ENCODE results near the gene PLSCR4.
"Not testable (repeated sequence)": the region's sequence is repeated elsewhere in the genome, so short reads cannot be mapped to it uniquely, and the experiment has no call there.

The PLSCR4 gene, protein sequence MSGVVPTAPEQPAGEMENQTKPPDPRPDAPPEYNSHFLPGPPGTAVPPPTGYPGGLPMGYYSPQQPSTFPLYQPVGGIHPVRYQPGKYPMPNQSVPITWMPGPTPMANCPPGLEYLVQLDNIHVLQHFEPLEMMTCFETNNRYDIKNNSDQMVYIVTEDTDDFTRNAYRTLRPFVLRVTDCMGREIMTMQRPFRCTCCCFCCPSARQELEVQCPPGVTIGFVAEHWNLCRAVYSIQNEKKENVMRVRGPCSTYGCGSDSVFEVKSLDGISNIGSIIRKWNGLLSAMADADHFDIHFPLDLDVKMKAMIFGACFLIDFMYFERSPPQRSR

DNA sequence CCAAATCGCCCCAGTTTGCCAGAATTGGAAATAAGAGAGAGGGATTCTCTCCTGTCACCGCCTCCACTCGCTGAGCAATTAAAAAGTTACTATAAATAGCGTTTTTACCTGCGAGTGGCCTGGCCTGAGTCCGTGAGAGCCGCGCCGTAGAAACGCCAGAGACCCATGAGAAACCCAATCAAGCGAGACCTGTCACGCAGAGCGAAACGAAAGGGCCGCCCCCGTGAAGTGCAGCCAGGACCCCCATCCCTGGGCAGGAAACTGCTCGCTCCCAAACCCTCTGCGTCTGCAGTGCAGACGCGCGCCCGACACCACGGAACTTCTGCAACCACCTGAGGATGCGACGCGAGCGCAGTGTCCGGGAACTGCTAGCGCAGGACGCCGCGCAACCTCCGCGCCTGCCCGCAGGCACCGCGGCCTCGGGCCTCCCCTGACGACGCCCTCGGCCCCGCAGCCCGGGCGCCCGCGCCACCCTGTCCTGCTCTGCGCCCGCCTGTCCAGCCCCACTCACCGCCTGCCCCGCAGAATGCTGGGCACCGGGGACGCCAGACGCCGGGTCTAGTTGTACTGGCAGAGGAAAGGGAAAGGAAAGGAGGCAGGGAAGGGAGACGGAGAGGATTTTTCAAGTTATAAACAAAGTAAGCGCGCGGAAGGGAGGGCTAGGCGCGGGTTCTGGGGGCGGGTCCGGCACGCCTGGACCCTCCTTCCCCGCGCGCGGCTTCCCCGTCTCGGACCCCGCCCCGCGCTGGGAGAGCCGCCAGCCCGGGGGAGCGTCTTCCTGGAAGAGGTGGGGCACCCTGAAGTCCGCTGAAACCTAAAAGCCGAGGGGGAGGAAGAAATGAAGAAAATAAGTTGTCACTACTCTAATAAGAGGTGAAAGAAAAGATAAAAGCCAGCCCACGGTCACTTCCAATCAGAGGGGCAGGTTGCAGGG is at the start of gene PLSCR4:
TSS of gene PLSCR4 (minus strand) at position 657 of the 934 bp plus-strand sequence. CDS start 29,034 bp downstream, outside the sequence.
- no peak for DNase-seq (ENCODE audit: low spot score)
- FAIRE-seq = no peak

DNA sequence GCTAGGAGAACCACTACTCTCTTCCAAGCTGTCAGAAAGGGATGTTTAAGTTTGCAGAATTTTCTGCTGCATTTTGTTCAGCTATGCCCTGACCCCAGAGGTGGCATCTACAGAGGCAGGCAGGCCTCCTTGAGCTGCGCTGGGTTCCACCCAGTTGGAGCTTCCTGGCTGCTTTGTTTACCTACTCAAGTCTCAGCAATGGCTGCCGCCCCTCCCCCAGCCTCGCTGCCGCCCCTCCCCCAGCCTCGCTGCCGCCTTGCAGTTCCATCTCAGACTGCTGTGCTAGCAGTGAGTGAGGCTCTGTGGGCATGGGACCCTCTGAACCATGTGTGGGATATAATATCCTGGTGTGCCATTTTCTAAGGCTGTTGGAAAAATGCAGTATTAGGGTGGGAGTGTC is 42.5 kb upstream of the PLSCR4 start:
- DNase-seq (ENCODE audit: low spot score); FAIRE-seq: not testable (repeated sequence)

DNA sequence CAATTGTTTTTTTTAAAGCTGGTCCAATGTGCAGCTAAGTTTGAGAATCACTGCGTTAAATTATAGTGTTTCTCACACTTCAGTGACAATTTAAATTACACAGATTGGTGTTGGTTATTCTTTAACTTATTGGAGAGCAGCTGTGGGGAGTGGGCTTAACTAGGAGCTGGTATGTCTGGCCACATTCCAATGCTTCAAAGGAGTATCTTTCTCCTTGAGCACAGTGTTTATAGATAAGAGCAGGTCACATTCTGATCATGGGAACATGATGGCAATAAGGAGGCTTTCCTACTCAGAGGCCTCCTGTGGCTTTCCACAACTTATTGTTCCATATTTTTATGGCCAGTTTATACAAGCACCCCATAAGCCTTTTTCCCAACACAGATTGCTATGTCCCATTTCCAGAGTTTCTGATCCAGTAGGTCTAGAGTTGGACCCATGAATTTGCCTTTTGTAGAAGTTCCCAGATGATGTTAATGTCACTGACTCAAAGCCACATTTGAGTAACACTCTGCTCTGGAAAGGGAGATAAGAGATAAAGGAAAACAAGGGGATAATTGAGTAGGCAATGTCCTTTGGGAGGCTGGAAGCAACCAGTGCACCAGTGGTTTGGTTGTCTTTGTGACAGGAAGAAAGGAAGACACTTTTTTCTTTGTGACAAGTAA is 33.0 kb upstream of the PLSCR4 start:
- DNase-seq (ENCODE audit: low spot score) (no peak), FAIRE-seq (no peak)

DNA sequence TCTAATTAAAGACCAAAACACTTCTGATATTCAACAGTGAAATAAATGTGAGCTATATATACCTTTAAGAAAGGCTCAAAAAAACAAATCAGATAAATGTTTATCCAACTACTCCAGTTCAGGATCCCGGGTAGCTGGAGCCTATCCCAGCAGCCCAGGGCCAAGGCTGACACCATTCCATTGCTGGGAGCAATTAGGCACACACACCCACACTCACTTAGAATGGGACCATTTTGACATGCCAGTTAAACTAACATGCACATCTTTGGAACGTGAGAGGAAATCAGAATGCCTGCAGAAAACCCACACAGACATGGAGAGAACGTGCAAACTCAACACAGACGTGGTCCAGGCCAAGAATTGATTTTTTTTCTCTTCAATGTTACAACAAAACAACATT is 30.0 kb upstream of the PLSCR4 start:
- FAIRE-seq (no peak), DNase-seq (ENCODE audit: low spot score) (no peak)

DNA sequence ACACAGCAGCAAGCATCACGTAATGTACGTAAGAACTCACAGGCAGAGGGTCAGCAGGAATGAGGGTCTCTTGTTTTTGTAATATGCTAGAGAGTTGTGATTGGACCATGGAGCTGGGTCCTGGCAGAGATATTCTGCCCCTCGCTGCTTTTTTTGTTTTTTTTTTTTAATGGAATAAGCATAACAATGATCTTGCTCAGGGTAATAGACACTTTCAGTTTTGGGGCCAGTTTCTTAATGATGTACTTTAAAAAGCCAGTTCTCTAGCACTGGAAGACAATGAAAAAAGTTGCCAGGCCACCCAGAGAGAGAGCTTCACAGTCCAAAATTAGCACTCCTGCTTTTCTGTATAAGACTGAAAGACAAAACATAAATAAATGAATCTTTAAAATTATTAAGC is 29.0 kb upstream of the PLSCR4 start:
- no peak for DNase-seq (ENCODE audit: low spot score)

DNA sequence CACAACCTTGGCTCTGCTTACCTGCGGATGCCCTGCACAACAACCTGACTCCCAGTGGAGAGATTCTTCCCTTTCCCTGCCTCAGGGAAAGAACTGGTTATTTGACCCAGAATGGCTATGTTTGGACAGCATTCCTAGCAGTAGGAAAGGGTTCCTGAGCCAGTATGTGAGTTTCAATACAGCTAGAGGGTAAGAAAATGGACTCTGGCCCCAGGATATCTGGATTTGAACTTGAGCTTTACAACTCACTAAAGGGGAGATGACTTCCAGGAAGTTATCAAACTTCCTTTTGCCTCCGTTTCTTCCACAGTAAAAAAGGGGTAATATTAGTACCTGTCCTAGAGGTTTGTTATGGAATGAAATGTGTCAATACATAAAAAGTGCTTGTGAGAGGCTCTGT is 28.1 kb upstream of the PLSCR4 start:
- DNase-seq (ENCODE audit: low spot score) = no peak
- FAIRE-seq = no peak

More for the DNA sequence above, 29.0 kb upstream of the PLSCR4 start:
- no peak for FAIRE-seq

DNA sequence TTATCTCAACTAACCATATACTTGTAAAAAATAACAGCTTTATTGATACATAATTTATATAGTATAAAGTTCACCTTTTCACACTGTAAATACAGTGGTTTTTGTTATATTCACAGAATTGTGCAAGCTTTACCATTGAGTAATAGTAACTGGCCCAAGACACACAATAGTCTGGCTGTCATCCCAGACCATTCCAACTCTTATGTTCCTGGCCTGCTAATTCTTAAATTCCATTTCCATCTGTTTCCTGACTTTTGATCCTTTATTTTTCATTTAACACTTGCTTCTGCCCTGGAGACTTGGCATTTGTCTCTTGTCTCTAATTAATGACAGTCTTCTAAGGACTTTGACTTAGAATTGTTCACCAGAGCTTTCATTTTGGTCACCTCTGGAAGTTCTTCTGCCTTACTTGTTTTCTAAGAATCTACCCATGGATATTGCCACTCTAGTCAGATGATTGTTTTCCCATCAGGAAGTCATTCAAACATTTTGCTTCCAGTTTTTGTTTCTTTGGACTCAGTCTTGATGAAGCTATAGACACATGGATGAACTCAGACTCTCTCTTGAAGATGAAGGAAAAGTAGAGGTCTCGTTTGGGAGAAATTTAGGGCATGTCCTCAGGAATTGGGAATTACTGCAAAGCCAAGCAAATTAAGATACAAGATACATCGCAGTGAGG is 27.2 kb upstream of the PLSCR4 start:
- no peak for FAIRE-seq
- DNase-seq (ENCODE audit: low spot score) = no peak

DNA sequence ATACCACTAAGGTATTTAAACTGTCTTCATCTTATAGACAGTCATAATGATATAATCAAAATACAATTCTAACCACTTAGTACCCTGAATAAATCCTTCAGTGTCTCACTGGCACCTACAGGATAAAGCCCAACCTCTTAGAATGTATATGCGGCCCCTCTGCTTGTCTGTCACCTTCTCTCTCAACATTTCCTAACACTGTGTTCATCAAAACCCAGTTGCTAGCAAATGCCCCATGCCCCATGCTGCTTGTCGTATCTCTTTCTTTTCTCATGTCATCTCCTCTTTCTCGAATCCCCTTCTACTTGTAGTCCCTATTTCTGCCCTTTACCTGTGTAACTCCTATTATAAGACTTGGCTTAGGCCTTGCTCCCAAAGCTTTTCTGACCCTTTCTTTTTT is 24.6 kb upstream of the PLSCR4 start:
- FAIRE-seq (no peak), DNase-seq (ENCODE audit: low spot score) (no peak)

DNA sequence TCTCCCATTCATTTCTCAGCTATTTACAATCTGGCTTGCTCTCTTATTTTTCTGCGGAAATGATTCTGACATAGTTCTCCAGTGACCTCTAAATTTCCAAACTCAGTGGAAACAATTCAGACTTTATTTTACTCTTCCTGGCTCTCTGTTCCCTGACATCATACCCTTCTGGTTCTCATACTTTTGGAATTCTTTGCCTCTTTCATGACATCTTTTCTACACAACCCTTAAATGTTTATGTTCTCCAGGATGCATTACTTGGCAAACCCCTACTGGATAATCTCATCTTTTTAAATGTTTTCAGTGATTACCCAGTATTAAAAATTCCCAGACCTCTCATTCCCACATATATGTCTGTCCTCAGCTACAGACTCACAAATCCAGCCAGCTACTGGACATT is 23.9 kb upstream of the PLSCR4 start:
- DNase-seq (ENCODE audit: low spot score) = no peak
- FAIRE-seq = no peak

DNA sequence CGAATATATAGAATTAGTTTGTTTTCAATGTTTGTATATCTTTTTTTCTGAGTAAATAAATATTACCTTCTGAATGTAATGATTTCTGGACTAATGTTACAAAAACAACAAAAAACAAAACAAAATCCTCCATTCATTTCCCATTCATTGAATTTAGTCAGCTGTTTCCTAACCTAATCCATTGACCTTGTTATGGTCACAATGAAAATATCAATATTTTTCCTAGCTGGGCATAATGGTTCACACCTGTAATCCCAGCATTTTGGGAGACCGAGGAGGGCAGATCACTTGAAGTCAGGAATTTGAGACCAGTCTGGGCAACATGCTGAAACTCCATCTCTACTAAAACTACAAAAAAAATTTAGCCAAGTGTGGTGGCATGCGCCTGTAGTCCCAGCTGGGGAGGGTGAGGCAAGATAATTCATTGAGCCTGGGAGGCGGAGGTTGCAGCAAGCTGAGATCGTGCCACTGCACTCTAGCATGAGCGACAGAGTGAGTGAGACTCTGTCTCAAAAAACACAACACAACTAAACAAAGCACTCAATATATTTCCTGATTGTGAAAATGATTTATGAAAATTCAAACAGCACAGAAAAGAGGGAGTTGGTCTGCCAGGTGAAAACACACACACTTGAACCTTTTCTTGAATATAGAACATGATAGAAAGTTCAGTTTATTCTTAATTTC is 23.0 kb upstream of the PLSCR4 start:
- DNase-seq (ENCODE audit: low spot score) (no peak), FAIRE-seq (no peak)

DNA sequence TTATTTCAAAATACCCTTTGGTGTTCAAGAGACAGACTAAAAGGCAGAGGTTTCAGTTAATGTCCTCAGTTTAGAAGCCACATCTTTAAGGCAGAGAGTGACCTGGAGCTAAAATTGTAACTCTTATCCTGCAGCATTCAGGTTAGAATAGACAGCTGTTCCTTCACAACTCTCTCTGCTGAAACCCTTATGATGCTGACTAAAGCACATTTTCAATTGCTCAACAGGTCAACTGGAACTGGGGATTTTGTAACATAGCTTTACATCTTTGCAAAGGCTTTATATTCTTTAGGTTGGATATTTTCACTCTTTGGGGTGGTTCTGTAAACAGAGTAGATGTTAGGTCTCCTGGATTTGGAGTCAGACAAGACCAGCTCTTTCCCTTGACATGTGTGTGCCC is 20.3 kb upstream of the PLSCR4 start:
- DNase-seq (ENCODE audit: low spot score) (no peak), FAIRE-seq (no peak)

DNA sequence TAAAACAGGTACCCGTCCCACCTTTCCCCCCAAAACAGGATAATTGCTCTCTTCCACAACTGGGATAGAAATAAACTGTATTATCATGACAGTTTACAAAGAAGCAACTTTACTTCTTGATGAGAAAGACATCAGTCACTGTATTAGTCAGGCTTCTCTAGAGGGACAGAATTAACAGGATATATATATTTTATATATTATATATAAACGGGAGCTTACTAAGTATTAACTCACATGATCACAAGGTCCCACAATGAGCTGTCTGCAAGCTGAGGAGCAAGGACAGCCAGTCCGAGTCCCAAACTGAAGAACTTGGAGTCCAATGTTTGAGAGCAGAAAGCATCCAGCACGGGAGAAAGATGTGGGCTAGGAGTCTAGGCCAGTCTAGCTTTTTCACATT is 18.4 kb upstream of the PLSCR4 start:
- DNase-seq (ENCODE audit: low spot score) = no peak
- no peak for FAIRE-seq

DNA sequence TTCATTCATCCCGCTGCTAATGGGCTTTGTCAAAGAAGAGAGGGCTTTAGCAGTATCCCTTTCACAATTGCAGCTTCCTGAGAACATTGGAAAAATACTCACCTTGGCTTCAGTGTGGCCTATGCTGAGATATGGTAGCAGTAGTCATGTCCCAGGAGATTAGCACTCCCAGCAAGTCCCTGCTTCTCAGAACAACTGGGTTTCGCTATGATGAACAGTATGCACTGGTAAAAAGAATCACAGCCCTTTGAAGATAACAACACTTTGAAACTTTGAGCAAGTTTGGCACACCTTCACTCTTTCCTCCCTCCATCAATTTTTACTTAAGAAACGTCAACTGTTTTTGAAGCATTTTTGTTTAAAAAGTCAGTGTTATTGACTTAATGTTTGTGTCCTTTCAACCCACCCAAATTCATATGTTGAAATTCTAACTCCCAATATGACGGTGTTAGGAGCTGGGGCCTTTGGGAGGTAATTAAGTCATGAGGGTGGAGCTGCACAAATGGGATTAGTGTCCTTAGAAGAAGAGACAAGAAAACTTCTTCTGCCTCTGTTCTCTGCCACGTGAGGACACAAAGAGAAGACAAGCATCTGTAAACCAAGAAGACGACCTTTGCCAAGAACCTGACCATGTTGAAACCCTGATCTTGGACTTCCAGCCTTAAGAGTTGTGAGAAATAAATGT is 17.8 kb upstream of the PLSCR4 start:
- FAIRE-seq = no peak
- no peak for DNase-seq (ENCODE audit: low spot score)

DNA sequence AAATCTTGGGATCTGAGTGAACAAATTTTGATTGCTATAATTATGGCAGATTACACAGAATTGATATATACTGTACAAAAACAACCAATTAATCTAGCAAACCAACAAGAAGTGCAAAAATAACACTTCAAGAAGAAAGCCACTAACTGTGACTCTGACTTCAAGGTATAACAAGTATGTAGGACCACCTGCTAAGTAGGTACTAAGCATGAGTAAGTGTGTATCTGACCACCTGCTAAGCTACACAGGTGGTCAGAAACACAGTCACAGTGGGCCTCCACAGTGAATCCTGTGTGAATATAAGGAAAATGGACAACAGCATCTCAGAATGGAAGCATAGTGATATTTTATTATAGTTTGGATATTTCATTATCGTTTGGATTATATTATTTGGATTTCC is 14.8 kb upstream of the PLSCR4 start:
- DNase-seq (ENCODE audit: low spot score) (no peak), FAIRE-seq (no peak)

DNA sequence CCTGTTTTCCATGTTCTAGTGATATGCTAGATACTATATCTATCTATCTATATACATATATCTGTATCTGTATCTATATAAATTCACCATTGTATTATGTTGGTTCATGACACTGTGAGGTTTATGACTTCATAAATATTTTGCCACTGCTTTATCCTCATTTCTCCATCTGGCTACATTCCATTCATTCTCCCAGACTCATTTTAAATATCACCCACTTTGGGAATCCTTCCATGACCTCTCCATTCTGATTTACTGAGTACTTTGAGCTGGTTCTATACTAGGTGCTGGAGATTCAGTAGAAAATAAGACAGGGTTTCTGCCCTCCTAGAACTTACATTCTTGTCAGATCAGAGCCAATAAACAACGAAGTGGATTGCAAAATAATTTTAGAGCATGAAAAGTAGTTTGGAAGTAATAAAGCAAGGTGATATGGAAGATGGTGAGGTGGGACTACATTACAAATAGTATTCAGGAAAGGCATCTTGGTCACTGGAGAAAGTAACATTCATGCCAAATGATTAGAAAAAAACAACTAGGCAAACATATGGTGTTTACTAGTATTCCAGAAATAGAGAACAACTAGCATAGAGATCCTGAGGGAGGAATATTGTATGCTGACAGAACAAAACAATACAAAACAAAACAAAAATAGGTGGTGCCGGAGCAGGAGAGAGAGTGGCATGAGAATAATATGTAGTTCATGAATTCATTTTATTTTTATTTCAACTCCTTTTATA is 11.6 kb upstream of the PLSCR4 start:
- FAIRE-seq (no peak), DNase-seq (ENCODE audit: low spot score) (no peak)

DNA sequence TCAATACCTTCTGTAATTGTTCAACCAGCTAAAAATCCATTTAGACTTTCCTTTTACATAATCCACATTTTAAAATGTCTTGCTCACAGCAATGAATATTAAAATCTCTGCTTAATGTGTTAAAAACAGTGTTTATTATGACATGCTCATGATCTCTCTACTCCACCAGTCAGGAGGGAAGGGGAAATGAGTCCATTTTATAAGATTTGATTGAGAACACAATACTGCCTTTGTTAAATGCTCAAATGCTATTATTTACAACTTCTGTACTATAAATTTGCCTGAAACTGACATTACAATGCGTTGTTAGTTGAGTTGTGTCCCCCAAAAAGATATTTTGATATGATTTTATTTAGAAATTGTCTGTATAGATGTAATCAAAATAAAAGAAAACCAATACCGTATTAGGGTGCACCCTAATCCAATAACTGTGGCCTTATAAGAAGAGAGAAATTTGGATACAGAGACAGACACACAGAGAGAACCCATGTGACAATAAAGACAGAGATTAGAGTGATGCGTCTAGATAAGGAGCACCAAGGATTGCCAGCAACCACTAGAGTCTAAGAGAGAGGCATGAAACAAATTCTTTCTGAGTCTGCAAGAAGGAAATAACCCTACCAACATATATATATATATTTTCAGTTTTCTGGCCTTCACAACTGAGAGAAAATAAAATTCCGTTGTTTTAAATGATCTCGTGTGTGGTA is 9.1 kb upstream of the PLSCR4 start:
- FAIRE-seq (no peak), DNase-seq (ENCODE audit: low spot score) (no peak)

DNA sequence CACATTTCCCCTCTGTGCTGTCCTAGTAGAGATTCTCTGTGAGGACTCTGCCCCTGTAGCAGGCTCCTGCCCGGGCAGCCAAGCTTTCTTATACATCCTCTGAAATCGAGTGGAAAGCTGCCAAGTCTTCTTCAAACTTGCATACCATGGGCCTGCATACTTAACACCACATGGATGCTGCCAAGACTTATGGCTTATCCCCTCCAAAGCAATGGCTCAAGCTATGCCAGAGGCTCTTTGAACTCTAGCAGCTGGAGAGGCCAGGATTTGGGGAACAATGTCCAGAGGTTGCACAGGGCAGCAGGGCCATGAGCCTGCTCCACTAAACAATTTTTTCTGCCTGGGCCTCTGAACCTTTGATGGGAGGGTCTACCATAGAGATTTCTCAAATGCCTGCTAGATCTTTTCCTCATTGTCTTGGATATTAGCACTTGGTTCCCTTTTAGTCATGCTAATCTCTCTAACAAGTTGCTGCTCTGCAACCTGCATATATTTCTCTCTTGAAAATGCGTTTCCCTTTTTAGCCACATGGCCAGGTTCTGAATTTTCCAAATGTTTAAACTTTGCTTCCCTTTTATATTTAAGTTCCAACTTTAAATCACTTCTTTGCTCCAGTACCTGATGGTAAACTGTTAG is 6.1 kb upstream of the PLSCR4 start:
- no peak for FAIRE-seq

DNA sequence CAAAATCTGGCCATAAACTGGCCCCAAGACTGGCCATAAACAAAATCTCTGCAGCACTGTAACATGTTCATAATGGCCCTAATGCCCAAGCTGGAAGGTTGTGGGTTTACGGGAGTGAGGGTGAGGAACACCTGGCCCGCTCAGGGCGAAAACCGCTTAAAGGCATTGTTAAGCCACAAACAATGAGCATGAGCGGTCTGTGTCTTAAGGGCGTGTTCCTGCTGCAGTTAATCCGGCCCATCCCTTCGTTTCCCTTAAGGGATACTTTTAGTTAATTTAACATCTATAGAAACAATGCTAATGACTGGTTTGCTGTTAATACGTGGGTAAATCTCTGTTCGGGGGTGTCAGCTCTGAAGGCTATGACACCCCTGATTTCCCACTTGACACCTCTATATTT is 1.5 kb upstream of the PLSCR4 start:
- not testable (repeated sequence) for DNase-seq (ENCODE audit: low spot score); FAIRE-seq

More for the DNA sequence above, 6.1 kb upstream of the PLSCR4 start:
- no peak for DNase-seq (ENCODE audit: low spot score)

All from RCC 7860 (cell line).